Measurements from ENCODE around the gene CPEB3. TPM values are rescaled to one million over a fixed set of nuclear protein-coding genes. Genes with fewer than 3 reads are reported as not detected.

The CPEB3 gene
- polyA plus RNA-seq, 1 donor = 6.1 TPM

- DNase-seq = no peak
These were observed 82.1 kb downstream of the CPEB3 start for GRCh38 chr10:92208736-92209135.

DNA sequence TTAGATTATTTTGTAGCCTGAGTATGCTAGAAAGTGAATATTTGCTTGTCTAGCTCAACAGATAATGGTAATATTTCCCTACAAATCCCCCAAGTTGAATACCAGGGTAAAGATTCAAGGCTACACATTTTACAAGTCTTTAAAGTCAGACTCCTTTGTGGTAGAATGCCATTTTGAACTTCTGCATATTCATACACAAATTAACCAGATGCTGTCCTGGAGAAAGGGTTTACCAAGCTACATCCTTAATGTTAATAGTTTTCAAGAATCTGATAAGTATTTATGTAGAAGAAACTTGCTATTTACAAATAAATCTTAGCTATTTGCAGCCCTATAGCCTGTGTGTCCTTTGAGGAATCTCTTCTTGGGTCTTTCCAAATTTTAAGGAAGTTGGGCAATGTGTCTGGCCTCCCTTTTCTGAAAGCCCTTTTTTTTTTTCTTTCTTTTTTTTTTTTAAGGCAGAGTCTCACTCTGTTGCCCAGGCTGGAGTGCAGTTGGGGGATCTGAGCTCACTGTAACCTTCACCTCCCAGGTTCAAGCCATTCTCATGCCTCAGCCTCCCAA is 82.6 kb downstream of the CPEB3 start:
- DNase-seq = no peak

- no peak for DNase-seq
These were observed 83.8 kb downstream of the CPEB3 start for GRCh38 chr10:92207061-92207460.

DNA sequence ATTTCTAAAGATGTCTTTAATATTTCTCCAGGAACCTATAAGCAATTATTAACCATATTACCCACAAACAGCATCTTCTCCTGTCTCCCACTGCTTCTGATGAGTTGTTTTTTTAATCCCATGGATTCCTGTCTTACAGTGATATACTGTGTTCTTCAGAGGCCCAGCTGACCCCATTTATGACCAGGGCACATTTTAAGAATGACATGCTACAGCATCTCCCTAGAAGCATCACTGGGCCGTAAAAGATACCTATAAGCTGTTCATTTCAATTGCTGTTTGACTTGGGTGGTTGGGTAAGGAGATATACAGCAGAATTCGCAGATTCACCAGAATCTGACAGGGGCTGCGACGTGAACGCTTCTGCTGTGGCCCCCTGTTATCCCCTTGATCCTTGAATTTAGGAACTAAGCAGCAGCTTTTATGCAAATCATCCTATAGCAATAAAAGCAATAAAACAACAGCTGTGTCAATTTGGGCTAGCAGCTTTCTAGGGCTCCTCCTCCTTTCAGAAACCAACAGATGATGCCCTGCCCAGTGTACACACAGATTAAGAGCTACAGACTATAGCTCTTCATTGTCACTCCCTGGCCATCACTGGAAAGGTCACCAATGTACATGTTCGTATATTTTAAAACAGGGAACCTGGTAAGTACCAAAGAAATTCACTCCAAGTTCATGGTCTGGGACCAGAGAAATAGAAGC is 86.8 kb downstream of the CPEB3 start:
- DNase-seq = no peak

GRCh38 chr10:92202536-92202935 is 88.3 kb downstream of the CPEB3 start:
- no peak for DNase-seq

- DNase-seq = no peak
These were observed 90.3 kb downstream of the CPEB3 start for GRCh38 chr10:92200564-92200963.

GRCh38 chr10:92187101-92187500 is 103.8 kb downstream of the CPEB3 start:
- DNase-seq = no peak

DNA sequence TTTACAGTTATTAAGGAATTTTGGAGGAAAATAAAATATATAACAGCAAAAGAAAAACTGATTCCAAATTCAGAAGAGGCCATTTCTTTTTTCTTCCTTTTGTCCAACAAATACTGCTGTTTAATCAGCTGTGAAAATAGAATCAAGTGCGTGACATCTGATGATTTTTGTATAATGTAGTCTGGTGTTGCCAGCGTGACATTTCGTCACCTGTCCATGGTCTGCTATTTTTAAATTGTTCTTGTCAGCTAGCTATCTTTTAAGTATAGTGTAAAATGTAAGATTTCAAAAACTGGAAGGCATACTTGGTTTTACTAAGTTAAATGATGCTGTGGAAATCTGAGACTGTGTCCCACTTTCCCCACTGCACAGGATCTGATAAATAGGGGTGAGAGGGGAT is 105.9 kb downstream of the CPEB3 start:
- DNase-seq = no peak

DNA sequence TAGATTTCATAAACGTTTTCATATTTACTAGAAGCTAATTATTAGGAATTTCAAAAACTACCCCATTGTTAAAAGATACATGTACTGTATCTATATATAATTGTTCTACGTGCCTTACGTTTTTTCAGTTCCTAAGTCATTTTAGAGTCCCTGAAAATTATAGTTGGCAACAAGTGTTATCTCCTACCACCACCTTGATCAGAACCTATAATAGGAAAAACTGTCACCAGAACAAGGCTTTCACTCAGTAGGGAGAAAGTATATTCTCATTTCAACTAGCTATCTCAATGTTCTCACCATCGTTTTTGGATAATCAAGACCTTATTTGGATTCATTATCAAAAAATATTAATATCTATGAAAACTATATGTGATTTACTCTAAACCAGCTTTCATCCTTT is 107.7 kb downstream of the CPEB3 start:
- no peak for DNase-seq

- DNase-seq = peak; percentile 50
These were observed 109.3 kb downstream of the CPEB3 start for GRCh38 chr10:92181575-92181974.

DNA sequence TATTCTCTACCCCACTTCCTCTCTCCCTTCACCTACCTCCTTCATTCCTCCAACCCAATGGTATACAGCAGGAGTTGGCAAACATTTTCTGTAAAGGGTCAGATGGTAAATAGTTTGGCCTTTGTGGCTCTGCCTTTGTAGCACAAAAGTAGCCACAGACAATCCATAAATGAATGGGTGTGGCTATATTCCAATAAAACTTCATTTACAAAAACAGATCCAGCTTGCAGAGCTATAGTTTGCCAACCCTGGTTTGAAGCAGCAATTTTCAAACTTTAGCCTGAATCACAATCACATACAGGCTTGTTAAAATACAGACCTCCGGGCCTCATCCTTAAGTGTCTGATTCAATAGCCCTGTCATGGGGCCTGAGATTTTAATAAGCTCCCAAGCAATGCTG is 110.5 kb downstream of the CPEB3 start:
- no peak for DNase-seq

GRCh38 chr10:92177546-92177945 is 113.3 kb downstream of the CPEB3 start:
- DNase-seq = no peak

DNA sequence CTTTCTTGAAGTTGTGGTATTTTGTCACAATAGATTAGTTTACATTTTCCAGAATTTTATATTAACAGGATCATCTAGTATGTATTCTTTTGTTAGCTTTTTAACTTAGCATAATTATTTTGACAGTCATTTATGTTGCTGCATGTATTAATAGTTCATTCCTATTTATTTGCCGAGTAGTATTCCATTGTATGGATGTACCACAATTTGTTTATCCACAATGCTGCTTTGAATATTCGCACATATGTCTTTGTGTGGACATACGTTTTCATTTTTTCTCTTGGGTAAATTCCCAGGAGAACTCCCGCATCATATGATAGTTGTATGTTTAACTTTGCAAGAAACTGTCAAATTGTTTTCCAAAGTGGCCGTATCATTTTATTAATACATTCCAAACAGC is 115.7 kb downstream of the CPEB3 start:
- no peak for DNase-seq

DNA sequence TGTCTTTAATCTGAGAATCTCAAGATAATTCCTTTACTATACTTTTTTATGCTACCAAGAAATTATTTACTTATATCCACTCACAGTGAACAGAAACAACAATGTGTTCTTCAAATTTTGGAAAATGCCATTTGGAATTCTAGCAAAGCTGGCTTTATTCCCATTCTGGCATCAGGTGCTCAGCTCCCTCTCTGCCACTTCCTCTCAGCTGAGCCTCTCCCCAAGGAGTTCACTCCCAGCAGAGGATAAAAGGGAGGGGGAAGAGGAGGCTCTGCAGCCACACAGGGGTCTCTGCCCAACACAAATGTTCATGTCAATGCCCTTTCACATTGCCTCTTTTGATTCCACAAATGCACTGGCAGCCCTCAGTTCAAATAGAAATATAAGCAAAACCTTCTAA is 116.9 kb downstream of the CPEB3 start:
- no peak for DNase-seq

- peak; percentile 52 for DNase-seq
These were observed 126.7 kb downstream of the CPEB3 start for GRCh38 chr10:92164036-92164696.

DNA sequence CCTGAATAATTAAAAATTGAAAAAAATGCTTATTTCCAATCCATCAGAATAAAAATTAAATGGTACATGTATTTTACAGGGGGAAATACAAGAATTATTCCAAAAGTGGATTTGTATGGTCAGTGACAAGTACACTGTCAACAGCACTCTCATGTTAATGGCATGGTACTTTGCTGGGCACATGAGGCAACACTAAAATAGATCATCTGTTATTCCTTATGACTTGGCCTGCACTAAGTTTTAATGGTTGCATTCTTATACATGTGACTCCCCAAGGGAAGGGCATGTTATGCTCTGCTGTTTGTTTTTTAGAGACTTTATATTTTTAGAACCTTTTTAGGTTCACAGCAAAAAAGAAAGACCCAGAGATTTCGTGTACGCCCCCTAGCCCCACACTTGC is 128.3 kb downstream of the CPEB3 start:
- DNase-seq = no peak

DNA sequence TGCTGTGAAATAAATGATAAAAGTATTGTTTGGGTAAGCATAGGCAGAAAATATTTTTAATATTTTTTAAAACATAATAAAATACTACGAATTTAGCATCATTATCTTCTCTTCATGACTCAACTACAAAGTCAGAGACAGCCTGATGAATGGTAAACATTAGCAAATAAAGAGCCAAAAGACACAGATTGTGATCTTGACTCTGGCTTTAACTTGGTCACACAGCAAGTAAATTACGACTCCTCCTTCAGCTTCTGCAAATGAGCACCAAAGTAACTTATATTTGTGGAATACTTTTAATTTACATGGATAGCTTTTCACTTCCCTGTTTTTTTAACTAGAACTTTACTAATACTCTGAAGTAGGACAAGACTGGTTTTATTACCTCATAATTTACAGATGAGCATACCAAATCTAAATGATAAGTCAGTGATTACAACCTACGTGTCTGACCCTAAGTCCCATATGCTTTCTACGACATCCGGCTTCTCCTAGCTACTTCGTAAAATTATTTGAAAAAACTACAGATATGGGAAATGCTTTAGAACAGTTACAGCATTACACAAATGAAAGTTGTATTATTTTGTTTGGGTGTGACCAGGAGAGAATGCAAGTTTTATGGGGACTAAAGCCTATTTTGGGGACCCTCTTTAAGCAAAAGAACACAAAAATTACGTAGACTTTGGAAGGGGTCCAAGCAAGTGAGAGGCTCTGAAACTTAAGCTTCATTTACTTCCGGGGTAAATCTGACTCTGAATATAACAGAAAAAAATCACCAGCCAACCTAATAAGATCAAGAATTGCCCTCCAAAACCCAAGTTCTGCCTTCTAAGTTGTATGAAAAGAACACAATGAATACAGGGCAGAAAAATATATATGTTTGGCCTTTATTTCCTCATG is 133.8 kb downstream of the CPEB3 start:
- no peak for DNase-seq

GRCh38 chr10:92150823-92151222 is 140.1 kb downstream of the CPEB3 start:
- DNase-seq = no peak

GRCh38 chr10:92149261-92149660 is 141.6 kb downstream of the CPEB3 start:
- DNase-seq = no peak

DNA sequence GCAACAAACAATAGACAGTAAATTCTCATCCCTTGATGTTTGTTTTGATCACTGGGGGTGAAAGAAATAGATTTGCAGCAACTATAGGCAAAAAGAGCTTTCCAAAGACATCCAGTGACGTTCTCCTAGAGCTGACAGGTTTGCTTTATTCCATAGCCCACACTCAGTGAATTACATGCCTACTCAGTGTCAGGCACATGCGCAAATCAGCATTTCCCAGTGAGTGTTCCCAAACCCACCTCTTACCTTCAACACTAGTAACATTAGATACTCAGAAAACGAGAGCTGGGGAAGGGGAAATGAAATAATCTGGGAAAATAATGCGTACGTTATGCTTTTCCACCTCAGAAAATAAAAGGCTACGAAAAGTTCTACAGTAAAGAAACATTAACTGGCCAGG is 144.1 kb downstream of the CPEB3 start:
- no peak for DNase-seq

DNA sequence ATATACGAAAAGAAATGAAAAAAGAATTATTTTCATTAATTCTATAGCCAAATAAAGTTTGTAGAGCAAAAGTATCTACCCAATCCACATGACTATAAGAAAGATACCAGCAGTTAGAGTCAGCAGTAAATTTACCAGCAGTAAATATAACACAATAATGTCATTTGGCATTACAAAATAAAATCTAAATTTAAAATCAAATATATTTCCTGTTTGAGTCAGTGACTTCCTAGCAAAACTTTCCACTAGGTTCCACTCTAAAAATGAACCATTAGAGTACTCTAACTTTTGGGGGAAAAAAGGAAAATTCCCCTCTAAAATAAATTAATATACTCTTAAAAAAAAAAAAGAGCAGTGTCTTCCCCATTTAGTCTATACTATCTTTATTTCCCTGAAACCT is 144.8 kb downstream of the CPEB3 start:
- DNase-seq = no peak

GRCh38 chr10:92142949-92143348 is 147.9 kb downstream of the CPEB3 start:
- no peak for DNase-seq

DNA sequence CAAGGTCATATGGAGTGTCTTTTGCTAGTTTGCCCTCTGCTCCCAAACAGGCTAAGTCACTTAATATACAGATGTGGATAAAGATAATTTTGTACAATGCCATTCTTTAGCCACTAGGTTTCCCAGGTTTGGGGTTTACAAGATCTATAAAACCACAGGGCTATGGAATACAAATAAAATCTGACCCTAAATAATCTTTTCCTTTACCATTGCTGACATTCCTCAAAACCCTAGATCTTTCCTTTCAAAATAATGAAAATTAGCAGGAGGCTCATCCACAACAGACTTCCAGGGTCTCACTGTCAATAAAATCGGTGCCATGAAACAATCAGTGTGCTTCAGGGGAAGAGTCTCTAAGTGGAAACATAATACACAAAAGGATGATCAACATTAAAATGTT is 148.4 kb downstream of the CPEB3 start:
- DNase-seq = no peak

Measured in hindlimb muscle (tissue), 1 donor.